Stimulated activated naive CD8-positive, alpha-beta T cell treated with anti-CD3 and anti-CD28 coated beads, Interleukin-15, Interleukin-2, amounts not matched to agents 100 ng/mL and 50 ng/mL, for 24 hours (primary cell): Measurements from ENCODE around the gene M6PR.

ENCODE experiments used
- H3K27ac Mint-ChIP-seq: one replicate; pipeline ENCODE4 v1.8.0; 2021; ENCODE audit warnings: mild to moderate bottlenecking, mixed read lengths
- H3K27me3 Mint-ChIP-seq: one replicate; pipeline ENCODE4 v1.8.0; 2021; ENCODE audit warnings: mixed read lengths
- H3K36me3 Mint-ChIP-seq: one replicate; pipeline ENCODE4 v1.8.0; 2021; ENCODE audit warnings: low read depth, mixed read lengths
- H3K4me1 Mint-ChIP-seq: one replicate; pipeline ENCODE4 v1.8.0; 2021; ENCODE audit warnings: low read depth, mixed read lengths
- H3K4me3 Mint-ChIP-seq: one replicate; pipeline ENCODE4 v1.8.0; 2021; ENCODE audit warnings: mild to moderate bottlenecking, mixed read lengths
- H3K9me3 Mint-ChIP-seq: one replicate; pipeline ENCODE4 v1.8.0; 2021; ENCODE audit warnings: mixed read lengths

M6PR gene

DNA sequence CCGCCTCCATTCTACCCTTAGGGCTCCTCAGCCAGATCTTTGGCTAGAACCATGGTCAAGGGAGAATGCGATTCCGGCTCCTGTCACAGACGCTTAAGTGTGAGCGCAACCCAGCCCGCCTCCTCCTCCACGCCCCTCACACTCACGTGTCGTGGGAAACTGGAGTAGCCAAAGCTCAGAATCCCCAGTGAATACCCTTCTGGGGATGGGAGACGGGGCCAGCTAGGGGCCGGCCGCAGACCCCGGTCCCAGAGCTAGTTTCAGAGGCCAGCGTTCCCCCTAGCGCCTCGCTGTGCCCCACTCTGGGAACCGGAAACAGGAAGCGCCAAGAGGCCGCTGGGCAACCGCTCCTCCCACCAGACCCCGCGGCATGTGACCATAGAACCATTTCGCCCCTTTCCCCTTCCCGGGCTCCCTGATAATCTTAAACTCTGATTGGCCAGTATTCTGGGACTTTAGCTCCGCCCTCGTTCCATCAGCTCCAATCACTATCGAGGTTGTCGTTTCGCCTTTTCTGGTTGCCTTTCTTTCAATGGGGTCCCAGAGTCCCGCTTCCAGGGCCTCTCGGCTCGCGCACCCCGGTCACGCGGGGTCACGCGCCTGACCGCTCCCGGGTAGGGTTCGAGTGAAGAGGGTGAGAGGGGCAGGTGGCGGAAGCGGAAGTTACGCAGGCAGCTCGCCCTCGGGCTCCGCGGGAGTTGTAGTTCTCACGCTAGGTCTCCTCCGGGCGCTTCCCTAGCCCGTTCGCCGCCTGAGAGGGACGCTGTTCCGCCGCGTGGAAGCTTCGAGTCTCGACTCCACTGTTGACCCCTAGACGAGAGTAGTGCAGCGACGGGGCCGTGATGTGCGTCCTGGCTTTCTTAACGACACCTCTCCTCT, at the start of gene M6PR:
Gene M6PR, minus strand, starts transcription at position 304 of the 879 bp plus-strand sequence. CDS start 3,241 bp downstream, outside the sequence.
- Mint-ChIP-seq H3K4me3 (peak within 1 kb of the TSS; percentile 97), H3K27me3 (no peaks in the 10 kb centered on the region), H3K4me1 (peaks cover 72% of the 10 kb centered on the region), H3K9me3 (peaks cover 8% of the 10 kb centered on the region), H3K27ac (peak within 1 kb of the TSS; percentile 98), H3K36me3 (peaks cover 48% of the 10 kb centered on the region)

DNA sequence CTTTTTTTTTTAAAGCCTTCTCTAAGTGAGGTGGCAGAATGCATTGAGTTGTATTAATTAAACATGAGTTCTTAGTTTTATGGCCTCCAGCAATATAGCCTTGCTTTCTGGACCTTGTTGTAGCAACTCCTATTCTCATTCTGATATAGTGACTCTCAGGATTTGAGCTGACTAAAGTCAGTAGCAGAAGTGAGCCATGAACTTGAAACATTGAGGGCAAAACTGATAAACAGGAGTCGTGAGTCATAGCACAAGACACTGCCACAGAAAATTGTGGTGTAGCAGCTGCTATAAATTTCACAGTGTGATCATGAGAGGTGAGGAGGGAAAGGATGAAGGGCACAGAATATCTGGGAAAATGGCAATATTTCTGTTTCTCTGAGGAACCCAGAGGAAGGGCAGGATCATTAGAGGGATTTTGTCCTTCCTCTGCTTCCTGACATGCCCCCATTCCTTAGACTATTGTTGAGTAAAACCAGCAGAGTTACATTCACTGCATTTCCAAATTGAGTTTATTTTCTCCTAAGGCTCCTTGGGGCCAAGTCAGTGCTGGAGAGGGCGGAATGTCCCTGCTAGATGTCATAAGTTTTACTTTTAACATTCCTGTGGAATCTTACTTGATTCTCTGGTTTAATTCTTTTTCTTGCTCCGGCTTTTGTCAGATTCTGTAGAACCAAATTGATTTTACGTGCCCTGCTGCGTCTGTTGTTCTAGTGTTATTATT, 47.4 kb upstream of the M6PR start:
- H3K27ac Mint-ChIP-seq, result peak overlapping the region; percentile 83
- H3K36me3 Mint-ChIP-seq, result peaks cover 15% of the 10 kb centered on the region
- peak overlapping the region; percentile 6 for H3K4me3 Mint-ChIP-seq
- H3K4me1 Mint-ChIP-seq, result peaks cover 78% of the 10 kb centered on the region
- no peaks in the 10 kb centered on the region for H3K27me3 Mint-ChIP-seq
- no peaks in the 10 kb centered on the region for H3K9me3 Mint-ChIP-seq

DNA sequence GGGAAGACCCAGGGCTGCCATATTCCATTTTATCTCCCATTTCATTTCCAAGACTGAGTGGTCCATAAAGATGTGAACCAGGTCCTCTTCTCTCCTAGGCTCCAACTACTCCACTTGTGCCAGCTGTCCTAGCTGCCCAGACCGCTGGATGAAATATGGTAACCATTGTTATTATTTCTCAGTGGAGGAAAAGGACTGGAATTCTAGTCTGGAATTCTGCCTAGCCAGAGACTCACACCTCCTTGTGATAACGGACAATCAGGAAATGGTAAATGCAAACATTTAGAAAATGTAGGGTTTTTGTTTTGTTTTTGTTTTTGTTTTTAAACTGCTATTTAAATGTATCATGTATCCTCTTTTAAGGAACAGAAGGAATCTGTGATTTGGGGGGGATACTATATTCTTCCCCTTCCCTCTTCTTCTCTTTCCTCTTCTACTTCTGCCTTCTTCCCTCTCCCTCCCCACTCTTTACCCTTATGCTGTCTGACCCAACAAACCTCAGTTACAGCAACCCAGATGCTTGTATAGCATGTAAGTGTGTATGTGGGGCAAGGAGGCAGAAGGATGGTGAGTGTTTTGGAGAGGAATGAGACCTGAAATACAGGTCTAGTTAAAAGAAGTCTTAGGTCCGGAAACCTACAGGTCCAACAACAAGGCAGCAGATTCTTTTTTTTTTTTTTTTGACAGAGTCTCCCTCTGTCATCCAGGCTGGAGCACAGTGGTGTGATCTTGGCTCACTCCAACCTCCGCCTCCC, 45.8 kb upstream of the M6PR start:
- Mint-ChIP-seq H3K27ac (peak overlapping the region; percentile 59), H3K9me3 (no peaks in the 10 kb centered on the region), H3K27me3 (no peaks in the 10 kb centered on the region), H3K4me1 (peaks cover 72% of the 10 kb centered on the region), H3K4me3 (peak overlapping the region; percentile 68), H3K36me3 (peaks cover 12% of the 10 kb centered on the region)

DNA sequence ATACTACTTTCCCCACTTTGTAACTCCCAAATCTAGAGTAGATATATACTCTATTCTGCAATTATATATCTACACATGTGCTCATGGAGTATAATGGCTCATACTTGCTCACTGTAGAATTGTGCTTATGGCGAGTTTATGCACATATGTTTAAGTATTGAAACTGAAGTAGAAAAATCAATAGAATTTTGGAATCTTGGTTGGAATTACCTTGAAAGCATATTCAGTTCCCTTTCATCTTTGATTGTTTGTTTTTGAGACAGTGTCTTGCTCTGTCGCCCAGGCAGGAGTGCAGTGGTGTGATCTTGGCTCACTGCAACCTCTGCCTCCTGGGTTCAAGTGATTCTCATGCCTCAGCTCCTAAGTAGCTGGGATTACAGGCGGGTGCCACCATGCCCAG, 44.4 kb upstream of the M6PR start:
- Mint-ChIP-seq H3K4me1 (peaks cover 73% of the 10 kb centered on the region), H3K27me3 (no peaks in the 10 kb centered on the region), H3K9me3 (no peaks in the 10 kb centered on the region), H3K36me3 (peaks cover 5% of the 10 kb centered on the region), H3K4me3 (peak overlapping the region; percentile 68), H3K27ac (peak overlapping the region; percentile 45)

DNA sequence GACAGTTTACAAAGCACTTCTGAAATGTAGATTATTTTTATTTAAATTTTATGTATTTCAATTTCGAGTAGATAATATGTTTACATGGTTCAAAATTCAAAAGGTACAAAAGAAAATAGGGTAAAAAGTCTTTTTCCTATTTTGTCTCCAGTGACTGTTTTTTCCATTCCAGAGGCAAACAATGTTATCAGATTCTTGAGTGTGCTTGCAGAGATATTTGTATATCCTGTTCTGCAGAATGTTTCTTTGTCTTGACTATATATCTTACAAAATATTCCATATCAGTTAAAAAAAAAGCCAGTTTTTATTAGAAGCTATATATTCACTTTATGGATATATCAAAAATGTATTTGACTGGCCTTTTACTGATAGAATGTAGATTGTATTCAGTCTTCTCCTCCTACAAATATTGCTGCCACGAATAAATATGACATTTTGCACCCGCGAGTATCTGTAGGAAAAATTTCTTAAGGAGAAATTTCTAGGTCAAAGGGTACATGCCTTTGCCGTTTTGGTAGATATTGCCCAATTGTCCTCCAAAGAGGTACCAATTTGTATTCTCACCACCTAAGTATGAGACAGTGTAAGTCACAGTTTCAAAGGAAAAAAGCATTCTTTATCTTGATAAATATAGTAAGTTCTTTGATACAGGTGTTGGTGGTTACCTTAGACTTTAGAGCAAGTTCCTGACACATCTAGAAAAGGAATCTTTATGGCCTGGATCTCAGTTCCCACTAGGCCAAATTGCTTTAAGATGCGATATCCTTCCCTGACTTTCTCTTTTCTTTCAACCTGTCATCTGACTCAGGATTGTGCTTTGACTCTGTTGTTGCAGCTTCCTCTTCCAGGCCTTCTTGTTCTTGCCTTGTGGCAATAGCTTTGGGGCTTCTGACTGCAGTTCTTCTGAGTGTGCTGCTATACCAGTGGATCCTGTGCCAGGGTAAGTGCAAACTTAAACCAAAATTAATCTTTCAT, 42.2 kb upstream of the M6PR start:
- Mint-ChIP-seq H3K4me3 (peak overlapping the region; percentile 86), H3K9me3 (no peaks in the 10 kb centered on the region), H3K27me3 (no peaks in the 10 kb centered on the region), H3K36me3 (peaks cover 5% of the 10 kb centered on the region), H3K4me1 (peaks cover 79% of the 10 kb centered on the region), H3K27ac (peak overlapping the region; percentile 93)

DNA sequence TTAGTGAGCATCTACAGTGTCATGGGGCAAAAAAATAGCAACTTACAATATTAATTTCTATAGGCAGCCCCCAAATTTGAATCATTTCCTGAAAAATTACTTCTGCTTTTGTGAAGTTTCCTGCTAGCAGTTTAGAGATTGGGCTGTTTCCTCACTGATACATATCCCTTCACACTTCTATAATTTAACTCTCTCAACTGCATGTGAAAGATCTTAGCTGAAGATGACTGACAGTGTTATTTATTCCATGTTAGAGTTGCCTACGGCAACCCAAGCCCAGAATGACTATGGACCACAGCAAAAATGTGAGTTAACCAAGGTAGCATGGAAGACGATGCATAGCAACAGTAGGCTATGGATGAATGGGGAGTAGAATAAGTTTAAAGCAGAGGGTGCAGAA, 40.0 kb upstream of the M6PR start, which contains the start of gene KLRG1:
Gene KLRG1, plus strand, starts transcription at position 134 of the 400 bp plus-strand sequence. Its CDS starts 90 bp downstream, at position 224.
- peak within 1 kb of the TSS; percentile 84 for H3K27ac Mint-ChIP-seq
- H3K4me3 Mint-ChIP-seq, result peak within 1 kb of the TSS; percentile 78
- peaks cover 75% of the 10 kb centered on the region for H3K4me1 Mint-ChIP-seq
- no peaks in the 10 kb centered on the region for H3K27me3 Mint-ChIP-seq
- H3K36me3 Mint-ChIP-seq, result no peaks in the 10 kb centered on the region
- no peaks in the 10 kb centered on the region for H3K9me3 Mint-ChIP-seq

DNA sequence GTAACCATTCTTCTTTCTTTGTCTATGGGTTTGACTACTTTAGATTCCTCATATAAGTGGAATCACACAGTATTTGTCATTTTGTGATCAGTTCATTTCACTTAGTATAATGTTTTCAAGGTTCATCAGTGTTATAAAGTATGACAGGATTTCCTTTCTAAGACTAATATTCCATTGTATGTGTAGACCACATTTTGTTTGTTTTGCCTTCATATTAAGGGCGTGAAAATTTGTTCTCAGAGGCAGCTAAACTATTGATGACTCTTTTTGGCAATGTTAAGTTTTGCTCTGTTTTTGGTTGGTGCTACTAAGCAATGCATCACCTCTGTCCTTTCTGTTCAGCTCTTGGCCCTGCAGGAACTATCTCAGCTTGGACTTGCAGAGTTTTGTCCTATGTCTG, 38.2 kb upstream of the M6PR start:
- H3K27me3 Mint-ChIP-seq, result no peaks in the 10 kb centered on the region
- H3K4me3 Mint-ChIP-seq, result peak overlapping the region; percentile 20
- no peaks in the 10 kb centered on the region for H3K36me3 Mint-ChIP-seq
- peak overlapping the region; percentile 73 for H3K27ac Mint-ChIP-seq
- peaks cover 67% of the 10 kb centered on the region for H3K4me1 Mint-ChIP-seq
- no peaks in the 10 kb centered on the region for H3K9me3 Mint-ChIP-seq

DNA sequence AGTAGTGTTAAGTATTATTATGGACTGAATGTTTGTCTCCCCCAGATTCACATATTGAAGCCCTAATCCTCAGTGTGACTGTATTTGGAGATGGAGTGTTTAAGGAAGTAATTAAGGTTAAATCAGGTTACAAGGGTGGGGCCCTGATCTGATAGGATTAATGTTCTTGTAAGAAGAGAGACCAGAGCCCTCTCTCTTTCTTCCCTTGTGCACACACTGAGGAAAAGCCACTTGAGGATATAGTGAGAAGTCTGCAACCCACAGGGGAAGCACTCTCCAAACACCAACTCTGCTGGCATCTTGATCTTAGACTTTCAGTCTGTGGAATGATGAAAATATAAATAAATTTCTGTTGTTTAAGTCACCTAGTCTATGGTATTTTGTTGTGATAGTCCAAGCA, 37.7 kb upstream of the M6PR start:
- Mint-ChIP-seq H3K36me3 (no peaks in the 10 kb centered on the region), H3K9me3 (no peaks in the 10 kb centered on the region), H3K27ac (peak overlapping the region; percentile 73), H3K4me1 (peaks cover 62% of the 10 kb centered on the region), H3K27me3 (no peaks in the 10 kb centered on the region), H3K4me3 (no peak overlapping the region)

DNA sequence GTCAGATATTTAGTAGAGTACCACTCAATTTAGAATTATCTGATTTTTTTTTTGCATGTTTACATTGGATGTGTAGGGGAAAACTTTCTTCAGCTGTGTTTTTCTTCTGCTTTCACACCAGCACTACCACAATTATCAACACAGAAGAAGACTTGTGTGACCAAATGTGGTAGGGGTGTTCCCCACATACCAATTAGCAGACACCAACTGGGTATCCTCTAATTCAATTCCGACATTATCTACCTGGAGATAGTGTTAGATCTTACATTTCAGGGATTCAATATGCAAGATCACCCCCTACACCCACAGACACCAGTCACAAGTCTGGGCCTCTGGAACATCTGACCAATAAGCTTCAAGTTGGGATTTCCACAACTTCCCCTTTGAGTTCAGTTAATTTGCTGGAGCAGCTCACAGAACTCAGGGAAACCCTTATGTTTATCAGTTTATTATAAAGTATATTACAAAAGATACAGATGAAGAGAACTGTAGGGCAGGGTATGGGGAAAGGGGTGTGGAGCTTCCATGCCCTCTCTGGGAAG, 35.8 kb upstream of the M6PR start:
- Mint-ChIP-seq H3K4me1 (peaks cover 54% of the 10 kb centered on the region), H3K9me3 (peaks cover 3% of the 10 kb centered on the region), H3K4me3 (no peak overlapping the region), H3K27ac (no peak overlapping the region), H3K36me3 (no peaks in the 10 kb centered on the region), H3K27me3 (no peaks in the 10 kb centered on the region)

DNA sequence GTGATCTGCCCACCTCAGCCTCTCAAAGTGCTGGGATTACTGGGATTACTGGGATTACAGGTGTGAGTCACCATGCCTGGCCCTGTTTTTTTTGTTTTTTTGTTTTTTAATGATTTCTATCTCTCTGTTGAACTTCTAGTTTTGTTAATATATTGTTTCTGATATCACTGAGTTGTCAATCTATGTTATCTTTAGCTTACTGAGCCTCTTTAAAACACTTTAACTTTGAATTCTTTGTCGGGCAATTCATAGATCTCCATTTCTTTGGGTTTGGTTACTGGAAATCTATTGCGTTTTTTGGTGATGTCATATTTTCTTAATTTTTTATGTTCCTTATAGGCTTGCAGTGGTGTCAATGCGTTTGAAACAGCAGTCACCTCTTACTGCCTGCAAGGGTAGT, 30.7 kb upstream of the M6PR start:
- H3K27me3 Mint-ChIP-seq, result no peaks in the 10 kb centered on the region
- H3K36me3 Mint-ChIP-seq, result peaks cover 16% of the 10 kb centered on the region
- peaks cover 12% of the 10 kb centered on the region for H3K9me3 Mint-ChIP-seq
- H3K4me3 Mint-ChIP-seq, result no peak overlapping the region
- H3K4me1 Mint-ChIP-seq, result peaks cover 7% of the 10 kb centered on the region
- no peak overlapping the region for H3K27ac Mint-ChIP-seq

DNA sequence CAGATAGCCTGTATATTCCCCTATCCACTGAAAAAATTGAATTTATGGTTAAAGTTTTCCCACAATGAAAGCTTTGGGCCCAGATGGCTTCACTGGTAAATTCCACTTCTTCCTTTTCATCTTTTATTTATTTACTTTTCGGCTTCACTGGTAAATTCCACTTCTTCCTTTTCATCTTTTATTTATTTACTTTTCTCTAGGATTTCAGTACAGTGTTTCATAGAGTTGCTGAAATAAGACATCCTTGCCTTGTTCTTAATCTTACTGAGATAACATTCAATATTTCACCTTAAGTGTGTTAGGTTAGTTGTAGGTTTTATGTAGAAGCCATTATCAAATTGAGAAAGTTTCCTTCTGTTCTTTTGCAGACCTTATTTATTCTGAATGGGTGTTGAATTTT, 21.0 kb upstream of the M6PR start:
- Mint-ChIP-seq H3K9me3 (peaks cover 17% of the 10 kb centered on the region), H3K36me3 (peaks cover 15% of the 10 kb centered on the region), H3K4me3 (no peak overlapping the region), H3K4me1 (peaks cover 10% of the 10 kb centered on the region), H3K27ac (no peak overlapping the region), H3K27me3 (no peaks in the 10 kb centered on the region)

DNA sequence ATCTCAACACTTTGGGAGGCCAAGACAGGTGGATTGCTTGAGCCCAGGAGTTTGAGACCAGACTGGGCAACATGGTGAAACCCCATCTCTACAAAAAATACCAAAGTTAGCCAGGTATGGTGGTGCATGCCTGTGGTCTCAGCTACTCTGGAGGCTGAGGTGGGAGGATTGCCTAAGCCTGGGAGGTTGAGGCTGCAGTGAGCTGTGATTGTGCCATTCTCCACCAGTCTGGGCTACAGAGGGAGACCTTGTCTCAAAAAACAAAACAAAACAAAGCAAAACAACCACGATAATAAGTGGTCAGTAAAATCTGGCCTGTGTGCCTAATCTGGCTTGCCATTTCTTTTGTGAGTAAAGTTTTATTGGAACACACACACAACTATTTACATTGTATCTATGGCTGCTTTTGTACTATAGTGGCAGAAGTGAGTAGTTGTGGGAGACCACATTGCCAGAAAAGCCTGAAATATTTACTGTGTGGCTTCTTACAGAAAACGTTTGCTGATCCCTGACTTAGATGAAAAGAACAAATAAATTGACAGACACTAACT, 20.5 kb upstream of the M6PR start:
- peaks cover 16% of the 10 kb centered on the region for H3K36me3 Mint-ChIP-seq
- H3K27me3 Mint-ChIP-seq, result no peaks in the 10 kb centered on the region
- no peak overlapping the region for H3K4me3 Mint-ChIP-seq
- H3K9me3 Mint-ChIP-seq, result peaks cover 17% of the 10 kb centered on the region
- peaks cover 11% of the 10 kb centered on the region for H3K4me1 Mint-ChIP-seq
- H3K27ac Mint-ChIP-seq, result no peak overlapping the region

DNA sequence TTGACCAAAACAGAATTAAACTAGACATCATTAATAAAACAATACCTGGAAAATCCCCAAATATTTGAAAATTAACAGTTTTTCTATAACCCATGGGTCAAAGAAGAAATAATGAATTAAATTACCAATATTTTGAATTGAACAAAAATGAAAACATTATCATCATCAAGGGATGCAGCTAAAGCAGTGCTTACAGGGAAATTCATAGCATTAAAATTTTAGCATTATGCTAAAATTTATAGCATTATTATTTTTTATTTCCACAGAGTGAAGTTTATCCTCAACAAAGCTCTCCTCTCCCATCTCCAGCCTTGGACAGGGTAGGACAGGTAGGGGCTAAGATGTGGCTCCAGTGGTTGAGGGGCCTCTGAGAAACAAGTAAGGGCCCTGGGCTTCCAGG, 19.3 kb upstream of the M6PR start:
- H3K27me3 Mint-ChIP-seq, result no peaks in the 10 kb centered on the region
- peaks cover 13% of the 10 kb centered on the region for H3K4me1 Mint-ChIP-seq
- H3K27ac Mint-ChIP-seq, result no peak overlapping the region
- H3K36me3 Mint-ChIP-seq, result peaks cover 25% of the 10 kb centered on the region
- no peak overlapping the region for H3K4me3 Mint-ChIP-seq
- H3K9me3 Mint-ChIP-seq, result peaks cover 20% of the 10 kb centered on the region
